Adipocyte (in vitro differentiated cells): ENCODE measurements around the gene GGNBP2.

ENCODE experiments used
- DNase-seq: peaks from one replicate; pipeline ENCODE4 v3.0.0-alpha.2; 2015; ENCODE audit warnings: low read depth
- H3K27me3 ChIP-seq: replicated peaks from 2 replicates; pipeline ENCODE4 v1.7.0; 2013; ENCODE audit warnings: mild to moderate bottlenecking, low read length, moderate library complexity; ENCODE audit not compliant: control insufficient read depth, insufficient read depth
- H3K36me3 ChIP-seq: 2 replicates; pipeline ENCODE4 v1.7.0; 2013; ENCODE audit warnings: low read length, mild to moderate bottlenecking, moderate library complexity; ENCODE audit not compliant: control insufficient read depth, insufficient read depth, severe bottlenecking
- H3K4me1 ChIP-seq: 2 replicates; pipeline ENCODE4 v1.7.0; 2013; ENCODE audit warnings: mild to moderate bottlenecking, low read length, moderate library complexity; ENCODE audit not compliant: control insufficient read depth, insufficient read depth
- H3K4me3 ChIP-seq: 2 replicates; pipeline ENCODE4 v1.7.0; 2013; ENCODE audit warnings: mild to moderate bottlenecking, low read length, moderate library complexity
- H3K9ac ChIP-seq: 2 replicates; pipeline ENCODE4 v1.7.0; 2013; ENCODE audit warnings: mild to moderate bottlenecking, low read length, moderate library complexity
- H3K9me3 ChIP-seq: 2 replicates; pipeline ENCODE4 v1.7.0; 2013; ENCODE audit warnings: mild to moderate bottlenecking, low read length, moderate library complexity; ENCODE audit not compliant: control insufficient read depth

The GGNBP2 gene

GRCh38 chr17:36623281-36623680, 78.6 kb downstream of the GGNBP2 start:
- no peak for DNase-seq
- Histone ChIP-seq H3K9me3 (no peaks in the 10 kb centered on the region), H3K4me3 (no peak overlapping the region), H3K4me1 (no peaks in the 10 kb centered on the region), H3K9ac (no peak overlapping the region), H3K27me3 (peaks cover 4% of the 10 kb centered on the region), H3K36me3 (no peaks in the 10 kb centered on the region)

GRCh38 chr17:36625188-36625587, 80.5 kb downstream of the GGNBP2 start:
- H3K9ac ChIP-seq, result no peak overlapping the region
- no peaks in the 10 kb centered on the region for H3K36me3 ChIP-seq
- no peaks in the 10 kb centered on the region for H3K9me3 ChIP-seq
- DNase-seq, result no peak
- H3K4me1 ChIP-seq, result peaks cover 5% of the 10 kb centered on the region
- no peak overlapping the region for H3K4me3 ChIP-seq
- peaks cover 4% of the 10 kb centered on the region for H3K27me3 ChIP-seq

- Histone ChIP-seq H3K36me3 (no peaks in the 10 kb centered on the region), H3K9ac (no peak overlapping the region)
- DNase-seq, result no peak
These were observed 82.4 kb downstream of the GGNBP2 start for GRCh38 chr17:36627101-36627500.

GRCh38 chr17:36628576-36628975, 83.9 kb downstream of the GGNBP2 start:
- Histone ChIP-seq H3K36me3 (no peaks in the 10 kb centered on the region), H3K4me3 (no peak overlapping the region), H3K9me3 (no peaks in the 10 kb centered on the region), H3K4me1 (peaks cover 9% of the 10 kb centered on the region), H3K27me3 (peaks cover 27% of the 10 kb centered on the region), H3K9ac (no peak overlapping the region)
- DNase-seq, result no peak

More at GRCh38 chr17:36627101-36627500, 82.4 kb downstream of the GGNBP2 start:
- Histone ChIP-seq H3K27me3 (peaks cover 15% of the 10 kb centered on the region), H3K9me3 (no peaks in the 10 kb centered on the region), H3K4me3 (no peak overlapping the region), H3K4me1 (peaks cover 5% of the 10 kb centered on the region)

- Histone ChIP-seq H3K36me3 (no peaks in the 10 kb centered on the region), H3K9ac (no peak overlapping the region), H3K9me3 (no peaks in the 10 kb centered on the region), H3K4me3 (no peak overlapping the region), H3K4me1 (peaks cover 9% of the 10 kb centered on the region), H3K27me3 (peaks cover 32% of the 10 kb centered on the region)
- DNase-seq, result peak; percentile 84
These were observed 84.6 kb downstream of the GGNBP2 start for GRCh38 chr17:36629252-36629847.

- peaks cover 35% of the 10 kb centered on the region for H3K27me3 ChIP-seq
- H3K9ac ChIP-seq, result no peak overlapping the region
- H3K9me3 ChIP-seq, result no peaks in the 10 kb centered on the region
- DNase-seq, result no peak
- H3K4me3 ChIP-seq, result no peak overlapping the region
- no peaks in the 10 kb centered on the region for H3K36me3 ChIP-seq
- peaks cover 9% of the 10 kb centered on the region for H3K4me1 ChIP-seq
These were observed 85.3 kb downstream of the GGNBP2 start for GRCh38 chr17:36629970-36630502.

GRCh38 chr17:36631022-36631421, 86.3 kb downstream of the GGNBP2 start:
- Histone ChIP-seq H3K36me3 (no peaks in the 10 kb centered on the region), H3K9me3 (no peaks in the 10 kb centered on the region), H3K4me3 (no peak overlapping the region), H3K27me3 (peaks cover 38% of the 10 kb centered on the region), H3K4me1 (peaks cover 9% of the 10 kb centered on the region), H3K9ac (no peak overlapping the region)
- no peak for DNase-seq

GRCh38 chr17:36632916-36633771, 88.4 kb downstream of the GGNBP2 start:
- Histone ChIP-seq H3K9ac (no peak overlapping the region), H3K36me3 (no peaks in the 10 kb centered on the region), H3K4me3 (no peak overlapping the region), H3K4me1 (peaks cover 9% of the 10 kb centered on the region), H3K27me3 (peaks cover 56% of the 10 kb centered on the region), H3K9me3 (no peaks in the 10 kb centered on the region)
- DNase-seq, result no peak
